Fibroblast of peridontal ligament (primary cell): Measurements from ENCODE around the gene TBL1XR1.
"Not testable (repeated sequence)": the region's sequence is repeated elsewhere in the genome, so short reads cannot be mapped to it uniquely, and the experiment has no call there.

Experiments used
- DNase-seq: peaks from one replicate; pipeline ENCODE4 v3.0.0-alpha.2; 2010; ENCODE audit errors: extremely low read depth

Gene TBL1XR1

GRCh38 chr3:177026505-177027277 lies 170.6 kb downstream of the TBL1XR1 start:
- DNase-seq = peak; percentile 32

- no peak for DNase-seq
These were observed 181.4 kb downstream of the TBL1XR1 start for GRCh38 chr3:177015881-177016280.

- no peak for DNase-seq
These were observed 183.5 kb downstream of the TBL1XR1 start for GRCh38 chr3:177013681-177014280.

- no peak for DNase-seq
These were observed 191.4 kb downstream of the TBL1XR1 start for GRCh38 chr3:177005718-177006405.

- DNase-seq = not testable (repeated sequence)
These were observed 197.1 kb downstream of the TBL1XR1 start for GRCh38 chr3:177000159-177000558.

- DNase-seq = no peak
These were observed 201.3 kb downstream of the TBL1XR1 start for GRCh38 chr3:176995946-176996345.

GRCh38 chr3:176994891-176995781 lies 202.1 kb downstream of the TBL1XR1 start:
- no peak for DNase-seq

- no peak for DNase-seq
These were observed 202.9 kb downstream of the TBL1XR1 start for GRCh38 chr3:176994393-176994792.

- DNase-seq = no peak
These were observed 204.3 kb downstream of the TBL1XR1 start for GRCh38 chr3:176992978-176993377.

- DNase-seq = peak; percentile 70
These were observed 204.7 kb downstream of the TBL1XR1 start for GRCh38 chr3:176992565-176992964.

GRCh38 chr3:176988795-176989194 lies 208.5 kb downstream of the TBL1XR1 start:
- DNase-seq = no peak

GRCh38 chr3:176987901-176988650 lies 209.2 kb downstream of the TBL1XR1 start:
- DNase-seq = no peak

GRCh38 chr3:176978441-176978840 lies 218.8 kb downstream of the TBL1XR1 start:
- DNase-seq = no peak

GRCh38 chr3:176977331-176977730 lies 220.0 kb downstream of the TBL1XR1 start:
- no peak for DNase-seq

GRCh38 chr3:176976586-176976985 lies 220.7 kb downstream of the TBL1XR1 start:
- DNase-seq = no peak

- no peak for DNase-seq
These were observed 223.0 kb downstream of the TBL1XR1 start for GRCh38 chr3:176974279-176974678.

GRCh38 chr3:176971613-176972174 lies 225.6 kb downstream of the TBL1XR1 start:
- no peak for DNase-seq

GRCh38 chr3:176970770-176971169 lies 226.5 kb downstream of the TBL1XR1 start:
- no peak for DNase-seq

GRCh38 chr3:176969506-176969905 lies 227.8 kb downstream of the TBL1XR1 start:
- no peak for DNase-seq
